PC-3 (cell line): ENCODE results near the gene CMTM5.

Experiments used
- EZH2 ChIP-seq: fragments of 300-600 bp; sonication (generic); IDR thresholded peaks from one replicate; pipeline ENCODE4 v1.6.1; 2017; ENCODE audit warnings: antibody characterized with exemption, mild to moderate bottlenecking, low read length; ENCODE audit not compliant: unreplicated experiment
- EZH2phosphoT487 ChIP-seq: fragments of 300-600 bp; sonication (generic); IDR thresholded peaks from 2 replicates; pipeline ENCODE4 v1.6.1; 2018; ENCODE audit warnings: mild to moderate bottlenecking, antibody characterized with exemption, low read length, borderline replicate concordance

DNA sequence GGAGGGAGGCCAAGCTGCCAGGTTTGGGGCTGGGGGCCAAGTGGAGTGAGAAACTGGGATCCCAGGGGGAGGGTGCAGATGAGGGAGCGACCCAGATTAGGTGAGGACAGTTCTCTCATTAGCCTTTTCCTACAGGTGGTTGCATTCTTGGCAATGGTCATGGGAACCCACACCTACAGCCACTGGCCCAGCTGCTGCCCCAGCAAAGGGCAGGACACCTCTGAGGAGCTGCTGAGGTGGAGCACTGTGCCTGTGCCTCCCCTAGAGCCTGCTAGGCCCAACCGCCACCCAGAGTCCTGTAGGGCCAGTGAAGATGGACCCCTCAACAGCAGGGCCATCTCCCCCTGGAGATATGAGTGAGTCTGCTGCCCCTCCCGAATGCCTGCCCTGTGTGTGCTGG is 3.8 kb upstream of the CMTM5 start:
- no peak for TF ChIP-seq EZH2
- TF ChIP-seq EZH2phosphoT487: no peak
